WTC11 (cell line): Measurements from ENCODE around the gene XKR7. TPM values are rescaled to one million over a fixed set of nuclear protein-coding genes. Genes with fewer than 3 reads are reported as not detected.

Experiments
- ATAC-seq: fragments of 200-7000 bp; cut with Tn5 transposase; 2 replicates; pipeline ENCODE4 v1.10.0; 2021; ENCODE audit warnings: mild to moderate bottlenecking, moderate library complexity
- CTCF ChIA-PET: fragments of 300-600 bp; sonication (Branson Sonifier 250); formaldehyde crosslinking; loops from one replicate; lab custom pipeline; 2021; ENCODE audit warnings: antibody characterized with exemption; lab: Charles Lee
- POLR2A ChIA-PET: fragments of 350-600 bp; sonication (Branson Sonifier 250); formaldehyde crosslinking; loops from one replicate; lab custom pipeline; 2021; ENCODE audit warnings: antibody characterized with exemption; lab: Charles Lee
- DNase-seq: peaks from one replicate; pipeline ENCODE4 v3.0.0; 2021; ENCODE audit warnings: low spot score
- H3K27ac Mint-ChIP-seq: 2 replicates; pipeline ENCODE4 v1.8.0; 2021; ENCODE audit warnings: mixed read lengths
- H3K27me3 Mint-ChIP-seq: 2 replicates; pipeline ENCODE4 v1.8.0; 2021; ENCODE audit warnings: low read depth, mild to moderate bottlenecking, moderate library complexity, mixed read lengths
- H3K36me3 Mint-ChIP-seq: 2 replicates; pipeline ENCODE4 v1.8.0; 2021; ENCODE audit warnings: mixed read lengths
- H3K4me1 Mint-ChIP-seq: 2 replicates; pipeline ENCODE4 v1.8.0; 2022; ENCODE audit warnings: mixed read lengths
- H3K4me3 Mint-ChIP-seq: 2 replicates; pipeline ENCODE4 v1.8.0; 2021; ENCODE audit warnings: mild to moderate bottlenecking, moderate library complexity, mixed read lengths
- H3K9me3 Mint-ChIP-seq: 2 replicates; pipeline ENCODE4 v1.8.0; 2021; ENCODE audit warnings: mixed read lengths
- ETV6 ChIP-seq: sonication (generic); formaldehyde crosslinking; IDR thresholded peaks from 2 replicates; pipeline ENCODE4 v1.8.1; 2022; ENCODE audit warnings: mild to moderate bottlenecking, missing genetic modification reagents
- FOXJ3 ChIP-seq: sonication (generic); formaldehyde crosslinking; IDR thresholded peaks from 2 replicates; pipeline ENCODE4 v1.9.0; 2021; ENCODE audit warnings: missing genetic modification reagents, mild to moderate bottlenecking, borderline replicate concordance
- FOXK1 ChIP-seq: sonication (generic); formaldehyde crosslinking; IDR thresholded peaks from 2 replicates; pipeline ENCODE4 v1.8.0; 2022; ENCODE audit warnings: mild to moderate bottlenecking, moderate library complexity, missing genetic modification reagents
- GTF2I ChIP-seq: fragments of 250-450 bp; sonication (Bioruptor Pico); conservative IDR thresholded peaks from 2 replicates; pipeline ENCODE4 v1.4.0; 2021; ENCODE audit warnings: mild to moderate bottlenecking
- TEAD1 ChIP-seq: sonication (generic); formaldehyde crosslinking; IDR thresholded peaks from 2 replicates; pipeline ENCODE4 v1.8.0; 2022; ENCODE audit warnings: mild to moderate bottlenecking, missing genetic modification reagents
- USF1 ChIP-seq: sonication (generic); formaldehyde crosslinking; IDR thresholded peaks from 2 replicates; pipeline ENCODE4 v1.8.0; 2022; ENCODE audit warnings: mild to moderate bottlenecking, missing genetic modification reagents
- ZMAT4 ChIP-seq: fragments of 250-450 bp; sonication (Bioruptor Pico); IDR thresholded peaks from 2 replicates; pipeline ENCODE4 v1.9.0; 2021; ENCODE audit warnings: mild to moderate bottlenecking
- ZNF121 ChIP-seq: sonication (generic); formaldehyde crosslinking; IDR thresholded peaks from 2 replicates; pipeline ENCODE4 v1.8.0; 2023; ENCODE audit warnings: missing genetic modification reagents
- ZNF219 ChIP-seq: sonication (generic); formaldehyde crosslinking; IDR thresholded peaks from 2 replicates; pipeline ENCODE4 v1.8.0; 2023; ENCODE audit warnings: missing genetic modification reagents, mild to moderate bottlenecking, borderline replicate concordance
- ZNF263 ChIP-seq: sonication (generic); formaldehyde crosslinking; IDR thresholded peaks from 2 replicates; pipeline ENCODE4 v1.8.1; 2022; ENCODE audit warnings: low read depth, mild to moderate bottlenecking, moderate library complexity, missing genetic modification reagents
- ZNF317 ChIP-seq: sonication (generic); formaldehyde crosslinking; IDR thresholded peaks from 2 replicates; pipeline ENCODE4 v1.8.1; 2023; ENCODE audit warnings: low read depth, mild to moderate bottlenecking, moderate library complexity, missing genetic modification reagents, borderline replicate concordance
- ZNF423 ChIP-seq: fragments of 250-450 bp; sonication (Bioruptor Pico); IDR thresholded peaks from 2 replicates; pipeline ENCODE4 v2.1.2; 2022; ENCODE audit warnings: mild to moderate bottlenecking, moderate library complexity
- total RNA-seq: library from RNA; stranded (reverse); gene quantifications from 3 replicates; pipeline ENCODE4 v1.2.3, GENCODE V29; 2021
- TF ChIP-seq, protein P1 (sequence below): sonication (generic); formaldehyde crosslinking; conservative IDR thresholded peaks from 2 replicates; pipeline ENCODE4 v1.8.1; 2023; ENCODE audit warnings: mild to moderate bottlenecking, low read depth, missing genetic modification reagents, moderate library complexity
- TF ChIP-seq, protein P2 (sequence below): sonication (generic); formaldehyde crosslinking; IDR thresholded peaks from 2 replicates; pipeline ENCODE4 v1.8.1; 2022; ENCODE audit warnings: low read depth, mild to moderate bottlenecking, moderate library complexity, missing genetic modification reagents, borderline replicate concordance
- TF ChIP-seq, protein P3 (sequence below): sonication (generic); formaldehyde crosslinking; IDR thresholded peaks from 2 replicates; pipeline ENCODE4 v1.8.0; 2023; ENCODE audit warnings: missing genetic modification reagents, mild to moderate bottlenecking, borderline replicate concordance
- TF ChIP-seq, protein P4 (sequence below): fragments of 250-450 bp; sonication (Bioruptor Pico); IDR thresholded peaks from 2 replicates; pipeline ENCODE4 v1.8.0; 2021; ENCODE audit warnings: mild to moderate bottlenecking
- TF ChIP-seq, protein P5 (sequence below): sonication (generic); formaldehyde crosslinking; IDR thresholded peaks from 2 replicates; pipeline ENCODE4 v1.8.0; 2022; ENCODE audit warnings: mild to moderate bottlenecking, missing genetic modification reagents

Gene XKR7
- total RNA-seq, 1 experiment from 2014 or later, result 2.5 TPM

DNA sequence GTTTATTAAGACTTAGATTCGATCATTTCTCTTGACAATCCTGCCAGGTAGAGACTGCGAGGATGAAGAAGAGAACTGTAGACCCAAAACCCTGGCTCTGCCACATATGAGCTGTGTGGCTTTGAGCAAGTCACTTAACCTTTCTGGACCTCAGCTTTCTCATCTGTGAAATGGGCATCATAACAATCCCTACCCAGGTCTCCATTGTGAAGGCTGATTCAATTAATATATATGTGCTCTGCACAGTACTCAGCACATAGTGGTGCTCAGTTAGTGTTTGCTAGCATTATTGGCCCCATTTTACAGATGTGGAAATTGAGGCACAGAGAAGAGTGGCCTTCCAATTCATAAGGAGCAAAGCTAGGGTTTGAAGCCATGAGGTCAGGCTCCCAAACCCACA, 7.9 kb downstream of the XKR7 start:
- POLR2A ChIA-PET, result interaction anchor here (0.7 kb wide), 1 partner anchor 9 kb away, joined by 3 read pairs; no protein-coding TSS in a partner anchor
- peaks cover 20% of the 10 kb centered on the region for H3K4me1 Mint-ChIP-seq
- CTCF ChIA-PET, result interaction anchor here (1.0 to 2.0 kb wide), 10 partner anchors 18 to 142 kb away, joined by 3 to 23 read pairs (median 6); partner anchors contain the start of gene PDRG1

DNA sequence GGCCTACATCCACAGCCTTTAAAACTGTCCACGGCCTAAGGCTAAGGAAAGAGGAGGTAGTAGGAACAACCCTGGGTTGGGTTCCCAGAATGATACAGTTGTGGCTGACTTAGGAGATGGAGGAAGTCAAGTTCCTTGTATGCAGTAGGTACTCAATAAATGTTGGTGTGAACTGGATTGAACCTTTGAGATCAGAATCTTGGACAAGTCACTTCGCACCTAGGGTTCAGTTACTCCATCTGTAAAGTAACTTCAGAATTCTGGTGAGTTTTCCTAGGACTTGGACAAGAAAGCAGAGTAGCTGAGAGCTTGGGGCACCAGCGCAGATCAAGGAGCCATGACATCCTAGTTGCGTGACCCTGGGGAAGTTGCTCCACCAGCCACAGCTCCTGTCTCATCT, 9.1 kb downstream of the XKR7 start:
- CTCF ChIA-PET, result interaction anchor here (1.1 kb wide), 1 partner anchor 18 kb away, joined by 3 read pairs; no protein-coding TSS in a partner anchor
- Mint-ChIP-seq H3K9me3 (no peaks in the 10 kb centered on the region), H3K4me3 (no peak overlapping the region), H3K36me3 (no peaks in the 10 kb centered on the region), H3K4me1 (peaks cover 20% of the 10 kb centered on the region), H3K27me3 (no peaks in the 10 kb centered on the region), H3K27ac (peak overlapping the region; percentile 72)
- DNase-seq (no peak), ATAC-seq (no peak)
- no peak for TF ChIP-seq USF1
- TF ChIP-seq ZMAT4 (CRISPR knock-in tag), result no peak
- TF ChIP-seq, protein P1, sequence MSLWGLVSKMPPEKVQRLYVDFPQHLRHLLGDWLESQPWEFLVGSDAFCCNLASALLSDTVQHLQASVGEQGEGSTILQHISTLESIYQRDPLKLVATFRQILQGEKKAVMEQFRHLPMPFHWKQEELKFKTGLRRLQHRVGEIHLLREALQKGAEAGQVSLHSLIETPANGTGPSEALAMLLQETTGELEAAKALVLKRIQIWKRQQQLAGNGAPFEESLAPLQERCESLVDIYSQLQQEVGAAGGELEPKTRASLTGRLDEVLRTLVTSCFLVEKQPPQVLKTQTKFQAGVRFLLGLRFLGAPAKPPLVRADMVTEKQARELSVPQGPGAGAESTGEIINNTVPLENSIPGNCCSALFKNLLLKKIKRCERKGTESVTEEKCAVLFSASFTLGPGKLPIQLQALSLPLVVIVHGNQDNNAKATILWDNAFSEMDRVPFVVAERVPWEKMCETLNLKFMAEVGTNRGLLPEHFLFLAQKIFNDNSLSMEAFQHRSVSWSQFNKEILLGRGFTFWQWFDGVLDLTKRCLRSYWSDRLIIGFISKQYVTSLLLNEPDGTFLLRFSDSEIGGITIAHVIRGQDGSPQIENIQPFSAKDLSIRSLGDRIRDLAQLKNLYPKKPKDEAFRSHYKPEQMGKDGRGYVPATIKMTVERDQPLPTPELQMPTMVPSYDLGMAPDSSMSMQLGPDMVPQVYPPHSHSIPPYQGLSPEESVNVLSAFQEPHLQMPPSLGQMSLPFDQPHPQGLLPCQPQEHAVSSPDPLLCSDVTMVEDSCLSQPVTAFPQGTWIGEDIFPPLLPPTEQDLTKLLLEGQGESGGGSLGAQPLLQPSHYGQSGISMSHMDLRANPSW (CRISPR knock-in tag), result no peak
- no peak for TF ChIP-seq ZNF121 (CRISPR knock-in tag)
- no peak for TF ChIP-seq ZNF263 (CRISPR knock-in tag)
- POLR2A ChIA-PET, result no interaction called here

More for the DNA sequence above, 7.9 kb downstream of the XKR7 start:
- Mint-ChIP-seq H3K27me3 (peaks cover 2% of the 10 kb centered on the region; the same call in 1 of the 2 replicates), H3K36me3 (no peaks in the 10 kb centered on the region), H3K4me3 (no peak overlapping the region), H3K27ac (no peak overlapping the region), H3K9me3 (no peaks in the 10 kb centered on the region)
- TF ChIP-seq GTF2I (CRISPR knock-in tag), result peak; percentile 84
- TF ChIP-seq FOXK1 (CRISPR knock-in tag), result no peak
- ATAC-seq (no peak), DNase-seq (no peak)

DNA sequence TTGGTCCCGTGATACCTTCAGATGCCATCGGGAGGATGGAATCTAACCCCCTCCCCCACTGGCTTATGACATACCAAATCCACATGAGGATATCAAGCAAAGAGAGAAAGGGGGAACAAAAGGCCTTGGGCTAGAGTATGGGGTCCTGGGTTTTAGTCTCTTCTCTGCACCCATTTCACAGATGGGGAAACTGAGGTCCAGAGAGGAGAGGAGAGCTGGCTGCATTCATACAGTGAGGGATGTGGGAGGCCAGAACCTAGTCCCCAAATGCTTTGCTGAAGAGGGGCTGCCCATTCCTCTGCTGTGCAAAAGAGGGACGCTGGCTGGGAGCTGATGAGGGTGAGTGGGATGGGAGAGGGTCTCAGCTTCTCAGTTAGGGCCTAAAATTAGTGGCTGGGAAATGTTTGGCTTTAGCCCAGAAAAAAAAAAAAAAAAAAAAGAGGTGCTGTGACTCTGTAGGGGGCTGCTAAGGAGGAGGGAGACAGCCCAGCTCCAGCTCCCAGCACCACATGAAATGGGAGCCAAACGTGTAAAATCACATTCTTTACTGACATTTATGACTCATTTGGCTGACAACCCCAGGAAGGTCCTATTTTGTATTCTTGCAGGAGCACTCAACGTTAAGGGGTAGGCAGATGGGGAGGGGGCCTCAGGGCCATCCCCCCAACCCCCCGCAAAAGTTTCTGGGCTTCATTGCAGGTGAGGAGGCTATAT, 11.9 kb downstream of the XKR7 start:
- Mint-ChIP-seq H3K4me1 (peaks cover 12% of the 10 kb centered on the region), H3K36me3 (no peaks in the 10 kb centered on the region), H3K9me3 (no peaks in the 10 kb centered on the region), H3K4me3 (no peak overlapping the region), H3K27ac (no peak overlapping the region), H3K27me3 (no peaks in the 10 kb centered on the region)
- ChIA-PET CTCF (interaction anchor here (1.0 to 1.1 kb wide), 3 partner anchors 38 to 127 kb away, joined by 3 to 7 read pairs (median 3); no protein-coding TSS in a partner anchor), POLR2A (interaction anchor here (0.7 kb wide), 1 partner anchor 11 kb away, joined by 6 read pairs; no protein-coding TSS in a partner anchor)
- no peak for ATAC-seq
- no peak for DNase-seq
- TF ChIP-seq ZNF423 (CRISPR knock-in tag) (no peak), USF1 (no peak), ZNF317 (CRISPR knock-in tag) (no peak), TEAD1 (no peak), ETV6 (CRISPR knock-in tag) (no peak), FOXJ3 (CRISPR knock-in tag) (no peak), ZNF219 (no peak)
- TF ChIP-seq, protein P2, sequence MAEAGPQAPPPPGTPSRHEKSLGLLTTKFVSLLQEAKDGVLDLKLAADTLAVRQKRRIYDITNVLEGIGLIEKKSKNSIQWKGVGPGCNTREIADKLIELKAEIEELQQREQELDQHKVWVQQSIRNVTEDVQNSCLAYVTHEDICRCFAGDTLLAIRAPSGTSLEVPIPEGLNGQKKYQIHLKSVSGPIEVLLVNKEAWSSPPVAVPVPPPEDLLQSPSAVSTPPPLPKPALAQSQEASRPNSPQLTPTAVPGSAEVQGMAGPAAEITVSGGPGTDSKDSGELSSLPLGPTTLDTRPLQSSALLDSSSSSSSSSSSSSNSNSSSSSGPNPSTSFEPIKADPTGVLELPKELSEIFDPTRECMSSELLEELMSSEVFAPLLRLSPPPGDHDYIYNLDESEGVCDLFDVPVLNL (CRISPR knock-in tag), result no peak
- TF ChIP-seq, protein P3, sequence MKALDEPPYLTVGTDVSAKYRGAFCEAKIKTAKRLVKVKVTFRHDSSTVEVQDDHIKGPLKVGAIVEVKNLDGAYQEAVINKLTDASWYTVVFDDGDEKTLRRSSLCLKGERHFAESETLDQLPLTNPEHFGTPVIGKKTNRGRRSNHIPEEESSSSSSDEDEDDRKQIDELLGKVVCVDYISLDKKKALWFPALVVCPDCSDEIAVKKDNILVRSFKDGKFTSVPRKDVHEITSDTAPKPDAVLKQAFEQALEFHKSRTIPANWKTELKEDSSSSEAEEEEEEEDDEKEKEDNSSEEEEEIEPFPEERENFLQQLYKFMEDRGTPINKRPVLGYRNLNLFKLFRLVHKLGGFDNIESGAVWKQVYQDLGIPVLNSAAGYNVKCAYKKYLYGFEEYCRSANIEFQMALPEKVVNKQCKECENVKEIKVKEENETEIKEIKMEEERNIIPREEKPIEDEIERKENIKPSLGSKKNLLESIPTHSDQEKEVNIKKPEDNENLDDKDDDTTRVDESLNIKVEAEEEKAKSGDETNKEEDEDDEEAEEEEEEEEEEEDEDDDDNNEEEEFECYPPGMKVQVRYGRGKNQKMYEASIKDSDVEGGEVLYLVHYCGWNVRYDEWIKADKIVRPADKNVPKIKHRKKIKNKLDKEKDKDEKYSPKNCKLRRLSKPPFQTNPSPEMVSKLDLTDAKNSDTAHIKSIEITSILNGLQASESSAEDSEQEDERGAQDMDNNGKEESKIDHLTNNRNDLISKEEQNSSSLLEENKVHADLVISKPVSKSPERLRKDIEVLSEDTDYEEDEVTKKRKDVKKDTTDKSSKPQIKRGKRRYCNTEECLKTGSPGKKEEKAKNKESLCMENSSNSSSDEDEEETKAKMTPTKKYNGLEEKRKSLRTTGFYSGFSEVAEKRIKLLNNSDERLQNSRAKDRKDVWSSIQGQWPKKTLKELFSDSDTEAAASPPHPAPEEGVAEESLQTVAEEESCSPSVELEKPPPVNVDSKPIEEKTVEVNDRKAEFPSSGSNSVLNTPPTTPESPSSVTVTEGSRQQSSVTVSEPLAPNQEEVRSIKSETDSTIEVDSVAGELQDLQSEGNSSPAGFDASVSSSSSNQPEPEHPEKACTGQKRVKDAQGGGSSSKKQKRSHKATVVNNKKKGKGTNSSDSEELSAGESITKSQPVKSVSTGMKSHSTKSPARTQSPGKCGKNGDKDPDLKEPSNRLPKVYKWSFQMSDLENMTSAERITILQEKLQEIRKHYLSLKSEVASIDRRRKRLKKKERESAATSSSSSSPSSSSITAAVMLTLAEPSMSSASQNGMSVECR, result no peak
- TF ChIP-seq, protein P4, sequence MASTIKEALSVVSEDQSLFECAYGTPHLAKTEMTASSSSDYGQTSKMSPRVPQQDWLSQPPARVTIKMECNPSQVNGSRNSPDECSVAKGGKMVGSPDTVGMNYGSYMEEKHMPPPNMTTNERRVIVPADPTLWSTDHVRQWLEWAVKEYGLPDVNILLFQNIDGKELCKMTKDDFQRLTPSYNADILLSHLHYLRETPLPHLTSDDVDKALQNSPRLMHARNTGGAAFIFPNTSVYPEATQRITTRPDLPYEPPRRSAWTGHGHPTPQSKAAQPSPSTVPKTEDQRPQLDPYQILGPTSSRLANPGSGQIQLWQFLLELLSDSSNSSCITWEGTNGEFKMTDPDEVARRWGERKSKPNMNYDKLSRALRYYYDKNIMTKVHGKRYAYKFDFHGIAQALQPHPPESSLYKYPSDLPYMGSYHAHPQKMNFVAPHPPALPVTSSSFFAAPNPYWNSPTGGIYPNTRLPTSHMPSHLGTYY, result no peak
- TF ChIP-seq, protein P5, sequence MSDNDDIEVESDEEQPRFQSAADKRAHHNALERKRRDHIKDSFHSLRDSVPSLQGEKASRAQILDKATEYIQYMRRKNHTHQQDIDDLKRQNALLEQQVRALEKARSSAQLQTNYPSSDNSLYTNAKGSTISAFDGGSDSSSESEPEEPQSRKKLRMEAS (CRISPR knock-in tag), result no peak
